CD4-positive, alpha-beta T cell (primary cell): ENCODE data around the gene BANF2. TPM values are rescaled to one million over a fixed set of nuclear protein-coding genes. Genes with fewer than 3 reads are reported as not detected.

Experiments used
- ATAC-seq: fragments of 200-7000 bp; cut with Tn5 transposase; one replicate; pipeline ENCODE4 v1.10.0; 2022; ENCODE audit warnings: mild to moderate bottlenecking; ENCODE audit not compliant: poor library complexity
- CTCF ChIA-PET: fragments of 350-600 bp; sonication (Branson Sonifier 250); formaldehyde crosslinking; loops from one replicate; lab custom pipeline; 2021; ENCODE audit warnings: antibody characterized with exemption, inconsistent platforms; lab: Charles Lee
- POLR2A ChIA-PET: fragments of 350-600 bp; sonication (Branson Sonifier 250); formaldehyde crosslinking; loops from one replicate; lab custom pipeline; 2021; ENCODE audit warnings: antibody characterized with exemption, inconsistent platforms; lab: Charles Lee
- DNase-seq, 14 experiments: peaks; one replicate each; pipeline ENCODE4 v3.0.0-alpha.2; 2013 to 2020; ENCODE audit warnings: mixed read lengths in 2 of 14
- H3K27ac ChIP-seq, 2 donors: one replicate each; pipeline versions ENCODE4 v1.5.1 to v1.7.0; 2013; ENCODE audit warnings: low read length in 2 of 2, low read depth in 1 of 2, mild to moderate bottlenecking in 1 of 2
- H3K27me3 ChIP-seq, 2 experiments: 1 replicate in 1 of 2; 2 replicates in 1 of 2; pipeline versions ENCODE4 v1.6.1 to v1.7.0; 2013; ENCODE audit warnings: low read length in 2 of 2, control low read depth in 1 of 2, mild to moderate bottlenecking in 1 of 2, moderate library complexity in 1 of 2; ENCODE audit not compliant: insufficient read depth in 2 of 2, control insufficient read depth in 1 of 2
- H3K36me3 ChIP-seq: one replicate; pipeline ENCODE4 v1.6.1; 2013; ENCODE audit warnings: low read length, control low read depth; ENCODE audit not compliant: insufficient read depth
- H3K4me1 ChIP-seq: one replicate; pipeline ENCODE4 v1.6.1; 2013; ENCODE audit warnings: low read length, control low read depth; ENCODE audit not compliant: insufficient read depth
- H3K4me3 ChIP-seq: one replicate; pipeline ENCODE4 v1.5.1; 2013; ENCODE audit warnings: mild to moderate bottlenecking, low read length, moderate library complexity
- H3K9me3 ChIP-seq, 2 experiments: 1 replicate in 1 of 2; 2 replicates in 1 of 2; pipeline versions ENCODE4 v1.6.1 to v1.7.0; 2013; ENCODE audit warnings: low read length in 2 of 2, mild to moderate bottlenecking in 2 of 2, control low read depth in 1 of 2, moderate library complexity in 1 of 2; ENCODE audit not compliant: control insufficient read depth in 1 of 2, insufficient read depth in 1 of 2
- H3K27ac Mint-ChIP-seq: one replicate; pipeline ENCODE4 v1.8.0; 2020; ENCODE audit warnings: mixed read lengths
- H3K27me3 Mint-ChIP-seq: one replicate; pipeline ENCODE4 v1.8.0; 2021; ENCODE audit warnings: mixed read lengths
- H3K36me3 Mint-ChIP-seq: one replicate; pipeline ENCODE4 v1.8.0; 2021; ENCODE audit warnings: low read depth, mixed read lengths
- H3K4me1 Mint-ChIP-seq: one replicate; pipeline ENCODE4 v1.8.0; 2021; ENCODE audit warnings: low read depth, mixed read lengths
- H3K4me3 Mint-ChIP-seq: one replicate; pipeline ENCODE4 v1.8.0; 2020; ENCODE audit warnings: mild to moderate bottlenecking, mixed read lengths
- H3K9me3 Mint-ChIP-seq: one replicate; pipeline ENCODE4 v1.8.0; 2020; ENCODE audit warnings: mixed read lengths
- CTCF ChIP-seq: fragments of 200-600 bp; IDR thresholded peaks from one replicate; pipeline ENCODE4 v1.8.0; 2022; ENCODE audit warnings: antibody characterized with exemption, mild to moderate bottlenecking
- intact Hi-C, 2 experiments: fragments of 100-400 bp; cut with DNase I in 1 of 2; cut with micrococcal nuclease in 1 of 2; formaldehyde crosslinking; loops; one replicate each; pipeline versions ENCODE4 v1.15.1 to v1.9.0; 2023 to 2025; cut with DNase I, micrococcal nuclease
- polyA plus RNA-seq, 2 donors: library from polyadenylated mRNA; unstranded; fragments of 120-200 nt; gene quantifications; one replicate each; pipeline ENCODE4 v1.2.1, GENCODE V29; 2013
- total RNA-seq, 174 experiments: library from RNA in 2 of 174; stranded (reverse) in 2 of 174; gene quantifications; one replicate each; pipeline ENCODE4 v1.2.3 and lab custom pipeline; 2021 to 2026

The BANF2 gene
- not detected for total RNA-seq
- polyA plus RNA-seq (2013, experiment 1 of 2), result not detected
- polyA plus RNA-seq (2013, experiment 2 of 2), result not detected
- 0 reads per million in 172 experiments for total RNA-seq (lab: John Stamatoyannopoulos, UW)

GRCh38 chr20:17699931-17700351, at the start of gene BANF2:
TSS of gene BANF2 (plus strand) at chr20:17699966. CDS start at chr20:17725026, 25,060 bp downstream.
- ATAC-seq (no peak), DNase-seq (no peak)
- no peak within 1 kb of the TSS for H3K4me3 Mint-ChIP-seq
- Histone ChIP-seq H3K9me3 (no peaks in the 10 kb centered on the region), H3K4me1 (no peaks in the 10 kb centered on the region), H3K4me3 (no peak within 1 kb of the TSS), H3K27ac (no peak within 1 kb of the TSS), H3K27me3 (no peaks in the 10 kb centered on the region), H3K36me3 (no peaks in the 10 kb centered on the region)
- H3K27ac Mint-ChIP-seq, result no peak within 1 kb of the TSS
- CTCF ChIA-PET, result interaction anchor here (2.1 kb wide), 1 partner anchor 17 kb away, joined by 6 read pairs; the partner anchor contains the start of gene RRBP1
- no peaks in the 10 kb centered on the region for H3K9me3 Mint-ChIP-seq
- peaks cover 5% of the 10 kb centered on the region for H3K27me3 Mint-ChIP-seq
- H3K4me1 Mint-ChIP-seq, result no peaks in the 10 kb centered on the region
- TF ChIP-seq CTCF, result no peak
- intact Hi-C loops, result no loop called here
- POLR2A ChIA-PET, result no interaction called here
- no peaks in the 10 kb centered on the region for H3K36me3 Mint-ChIP-seq

GRCh38 chr20:17650301-17651128, 49.3 kb upstream of the BANF2 start:
- Mint-ChIP-seq H3K4me3 (no peak overlapping the region), H3K27ac (no peak overlapping the region), H3K9me3 (no peaks in the 10 kb centered on the region), H3K4me1 (no peaks in the 10 kb centered on the region), H3K36me3 (no peaks in the 10 kb centered on the region), H3K27me3 (no peaks in the 10 kb centered on the region)
- intact Hi-C loops, result loop anchor here in 1 of 2 experiments (10.0 kb wide), 1 partner anchor 244 kb away; no protein-coding TSS in a partner anchor
- CTCF ChIA-PET, result no interaction called here
- H3K27ac ChIP-seq, result no peak overlapping the region
- no peaks in the 10 kb centered on the region for H3K27me3 ChIP-seq
- DNase-seq, result peak in 1 of 14 experiments; percentile 29
- H3K4me1 ChIP-seq, result peaks cover 16% of the 10 kb centered on the region
- no peak for TF ChIP-seq CTCF
- no peak overlapping the region for H3K4me3 ChIP-seq
- ATAC-seq, result no peak
- H3K9me3 ChIP-seq, result no peaks in the 10 kb centered on the region
- no peaks in the 10 kb centered on the region for H3K36me3 ChIP-seq
- POLR2A ChIA-PET, result interaction anchor here (1.5 kb wide), 1 partner anchor 32 kb away, joined by 3 read pairs; the partner anchor contains the start of gene RRBP1

- POLR2A ChIA-PET, result interaction anchor here (1.5 kb wide), 1 partner anchor 31 kb away, joined by 3 read pairs; the partner anchor contains the start of gene RRBP1
- Mint-ChIP-seq H3K36me3 (no peaks in the 10 kb centered on the region), H3K27me3 (no peaks in the 10 kb centered on the region), H3K27ac (no peak overlapping the region), H3K4me1 (no peaks in the 10 kb centered on the region), H3K9me3 (no peaks in the 10 kb centered on the region), H3K4me3 (no peak overlapping the region)
- TF ChIP-seq CTCF, result no peak
- H3K36me3 ChIP-seq, result no peaks in the 10 kb centered on the region
- H3K4me1 ChIP-seq, result peaks cover 16% of the 10 kb centered on the region
- ATAC-seq, result no peak
- no peak overlapping the region for H3K4me3 ChIP-seq
- intact Hi-C loops, result loop anchor here in 1 of 2 experiments (10.0 kb wide), 1 partner anchor 244 kb away; no protein-coding TSS in a partner anchor
- H3K27ac ChIP-seq, result no peak overlapping the region
- peak in 1 of 14 experiments; percentile 5 for DNase-seq
- no peaks in the 10 kb centered on the region for H3K27me3 ChIP-seq
- no peaks in the 10 kb centered on the region for H3K9me3 ChIP-seq
- CTCF ChIA-PET, result no interaction called here
Observed at GRCh38 chr20:17651129-17651759, 48.5 kb upstream of the BANF2 start.
